Neural cell (in vitro differentiated cells): ENCODE data around the gene DOCK2.

Experiments used
- CTCF ChIP-seq: fragments of 450-650 bp; IDR thresholded peaks from 2 replicates; pipeline ENCODE4 v1.5.1; 2014; ENCODE audit warnings: antibody characterized with exemption, mild to moderate bottlenecking, moderate library complexity; ENCODE audit not compliant: poor library complexity, severe bottlenecking
- MXI1 ChIP-seq: fragments of 450-650 bp; conservative IDR thresholded peaks from 2 replicates; pipeline ENCODE4 v1.6.1; 2014; ENCODE audit warnings: antibody characterized with exemption, mild to moderate bottlenecking; ENCODE audit not compliant: poor library complexity, severe bottlenecking
- POLR2AphosphoS5 ChIP-seq: IDR thresholded peaks from 2 replicates; pipeline ENCODE4 v1.6.1; 2012
- RAD21 ChIP-seq: fragments of 450-650 bp; conservative IDR thresholded peaks from 2 replicates; pipeline ENCODE4 v1.6.1; 2014; ENCODE audit warnings: antibody characterized with exemption, mild to moderate bottlenecking, moderate library complexity

- no peak for TF ChIP-seq CTCF
- no peak for TF ChIP-seq POLR2AphosphoS5
- no peak for TF ChIP-seq MXI1
- no peak for TF ChIP-seq RAD21
Measured at GRCh38 chr5:169842699-169843098, 205.6 kb downstream of the DOCK2 start.
